ENCODE results near the gene GJC2.
A peak's percentile ranks its signal among the peaks of the same experiment; 100 is the strongest.

The GJC2 gene

GRCh38 chr1:228162286-228163006 lies 12.7 kb downstream of the GJC2 start:
- Histone ChIP-seq H2BK5ac (ENCODE audit: low read length) (no peak overlapping the region), H3K23ac (ENCODE audit: low read depth, low read length, poor library complexity) (peak overlapping the region; percentile 17), H2BK15ac (ENCODE audit: low read length) (peak overlapping the region; percentile 32), H3K4ac (ENCODE audit: low read length) (no peak overlapping the region), H2AK5ac (ENCODE audit: low read depth, low read length) (peak overlapping the region; percentile 86), H3K27ac (replicated peaks; ENCODE audit: low read length) (no peak overlapping the region), H3K9ac (ENCODE audit: low read depth, low read length, poor library complexity) (peak overlapping the region; percentile 78), H3K36me3 (replicated peaks in 1 of 2; ENCODE audit: control insufficient read depth in 2 of 2, insufficient read depth in 2 of 2, low read length in 2 of 2) (no peaks in the 10 kb centered on the region), H3K14ac (ENCODE audit: low read length) (no peak overlapping the region), H3K27me3 (ENCODE audit: control insufficient read depth in 3 of 3, insufficient read depth in 3 of 3, low read depth in 1 of 3, low read length in 3 of 3) (no peaks in the 10 kb centered on the region), H4K8ac (ENCODE audit: low read depth, low read length) (no peak overlapping the region), H3K79me1 (ENCODE audit: low read depth, low read length) (peaks cover 3% of the 10 kb centered on the region), H2AFZ (ENCODE audit: low read length) (no peak overlapping the region), H2BK120ac (ENCODE audit: low read depth, low read length) (no peak overlapping the region), H3K18ac (ENCODE audit: low read length) (peak overlapping the region; percentile 11), H3K9me3 (replicated peaks in 1 of 2; ENCODE audit: control insufficient read depth in 2 of 2, insufficient read depth in 1 of 2, low read depth in 1 of 2, low read length in 2 of 2) (no peaks in the 10 kb centered on the region), H3K4me1 (ENCODE audit: control insufficient read depth in 2 of 2, insufficient read depth in 1 of 2, low read depth in 1 of 2, low read length in 2 of 2) (peaks cover 5 to 15% of the 10 kb centered on the region in 2 donors), H3K4me3 (ENCODE audit: low read length in 2 of 2) (no peak overlapping the region), H3K4me2 (ENCODE audit: insufficient read depth, low read length, poor library complexity, severe bottlenecking) (no peak overlapping the region), H4K91ac (ENCODE audit: low read depth, low read length, poor library complexity) (no peak overlapping the region), H2BK12ac (ENCODE audit: low read length) (no peak overlapping the region)
- no CpG with 5 or more reads among the region's 14 CpGs for WGBS, 2 donors (ENCODE audit: extremely low coverage in 2 of 2, insufficient read length in 2 of 2, insufficient replicate concordance in 1 of 2)
- no peak for DNase-seq (ENCODE audit: low spot score)

GRCh38 chr1:228163007-228163753 lies 13.4 kb downstream of the GJC2 start:
- Histone ChIP-seq H4K8ac (ENCODE audit: low read depth, low read length) (no peak overlapping the region), H2BK15ac (ENCODE audit: low read length) (peak overlapping the region; percentile 10), H2AK5ac (ENCODE audit: low read depth, low read length) (peak overlapping the region; percentile 86), H3K9me3 (replicated peaks in 1 of 2; ENCODE audit: control insufficient read depth in 2 of 2, insufficient read depth in 1 of 2, low read depth in 1 of 2, low read length in 2 of 2) (no peaks in the 10 kb centered on the region), H3K4ac (ENCODE audit: low read length) (no peak overlapping the region), H3K9ac (ENCODE audit: low read depth, low read length, poor library complexity) (peak overlapping the region; percentile 12), H2BK5ac (ENCODE audit: low read length) (no peak overlapping the region), H3K27me3 (ENCODE audit: control insufficient read depth in 3 of 3, insufficient read depth in 3 of 3, low read depth in 1 of 3, low read length in 3 of 3) (no peaks in the 10 kb centered on the region), H4K91ac (ENCODE audit: low read depth, low read length, poor library complexity) (no peak overlapping the region), H2AFZ (ENCODE audit: low read length) (no peak overlapping the region), H3K79me1 (ENCODE audit: low read depth, low read length) (peaks cover 3% of the 10 kb centered on the region), H3K4me3 (ENCODE audit: low read length in 2 of 2) (no peak overlapping the region), H3K36me3 (replicated peaks in 1 of 2; ENCODE audit: control insufficient read depth in 2 of 2, insufficient read depth in 2 of 2, low read length in 2 of 2) (no peaks in the 10 kb centered on the region), H3K27ac (replicated peaks; ENCODE audit: low read length) (no peak overlapping the region), H3K4me2 (ENCODE audit: insufficient read depth, low read length, poor library complexity, severe bottlenecking) (no peak overlapping the region), H3K4me1 (ENCODE audit: control insufficient read depth in 2 of 2, insufficient read depth in 1 of 2, low read depth in 1 of 2, low read length in 2 of 2) (peaks cover 5 to 15% of the 10 kb centered on the region in 2 donors), H3K18ac (ENCODE audit: low read length) (peak overlapping the region; percentile 18), H3K14ac (ENCODE audit: low read length) (no peak overlapping the region), H3K23ac (ENCODE audit: low read depth, low read length, poor library complexity) (no peak overlapping the region), H2BK12ac (ENCODE audit: low read length) (no peak overlapping the region), H2BK120ac (ENCODE audit: low read depth, low read length) (no peak overlapping the region)
- WGBS, 2 donors (ENCODE audit: extremely low coverage in 2 of 2, insufficient read length in 2 of 2, insufficient replicate concordance in 1 of 2), result no CpG with 5 or more reads among the region's 30 CpGs
- no peak for DNase-seq (ENCODE audit: low spot score)

GRCh38 chr1:228163776-228164519 lies 14.2 kb downstream of the GJC2 start:
- no peak overlapping the region for H2BK120ac ChIP-seq (ENCODE audit: low read depth, low read length)
- H4K91ac ChIP-seq (ENCODE audit: low read depth, low read length, poor library complexity), result no peak overlapping the region
- WGBS, 2 donors (ENCODE audit: extremely low coverage in 2 of 2, insufficient read length in 2 of 2, insufficient replicate concordance in 1 of 2), result no CpG with 5 or more reads among the region's 10 CpGs
- H2AK5ac ChIP-seq (ENCODE audit: low read depth, low read length), result peak overlapping the region; percentile 77
- no peak overlapping the region for H3K27ac ChIP-seq (replicated peaks; ENCODE audit: low read length)
- H2BK12ac ChIP-seq (ENCODE audit: low read length), result peak overlapping the region; percentile 16
- H3K4me3 ChIP-seq (ENCODE audit: low read length in 2 of 2), result peak overlapping the region in 1 of 2 donors; percentile 9
- H3K18ac ChIP-seq (ENCODE audit: low read length), result no peak overlapping the region
- no peaks in the 10 kb centered on the region for H3K9me3 ChIP-seq (replicated peaks in 1 of 2; ENCODE audit: control insufficient read depth in 2 of 2, insufficient read depth in 1 of 2, low read depth in 1 of 2, low read length in 2 of 2)
- no peak overlapping the region for H3K23ac ChIP-seq (ENCODE audit: low read depth, low read length, poor library complexity)
- H2BK15ac ChIP-seq (ENCODE audit: low read length), result no peak overlapping the region
- H4K8ac ChIP-seq (ENCODE audit: low read depth, low read length), result no peak overlapping the region
- DNase-seq (ENCODE audit: low spot score), result no peak
- H3K4ac ChIP-seq (ENCODE audit: low read length), result peak overlapping the region; percentile 32
- no peak overlapping the region for H2BK5ac ChIP-seq (ENCODE audit: low read length)
- H3K9ac ChIP-seq (ENCODE audit: low read depth, low read length, poor library complexity), result no peak overlapping the region
- no peak overlapping the region for H3K14ac ChIP-seq (ENCODE audit: low read length)
- H3K4me1 ChIP-seq (ENCODE audit: control insufficient read depth in 2 of 2, insufficient read depth in 1 of 2, low read depth in 1 of 2, low read length in 2 of 2), result peaks cover 5 to 15% of the 10 kb centered on the region in 2 donors
- no peak overlapping the region for H3K4me2 ChIP-seq (ENCODE audit: insufficient read depth, low read length, poor library complexity, severe bottlenecking)
- H3K36me3 ChIP-seq (replicated peaks in 1 of 2; ENCODE audit: control insufficient read depth in 2 of 2, insufficient read depth in 2 of 2, low read length in 2 of 2), result no peaks in the 10 kb centered on the region
- H2AFZ ChIP-seq (ENCODE audit: low read length), result no peak overlapping the region
- peaks cover 3% of the 10 kb centered on the region for H3K79me1 ChIP-seq (ENCODE audit: low read depth, low read length)
- H3K27me3 ChIP-seq (ENCODE audit: control insufficient read depth in 3 of 3, insufficient read depth in 3 of 3, low read depth in 1 of 3, low read length in 3 of 3), result no peaks in the 10 kb centered on the region
